GM18498 (cell line): ENCODE results near the gene SGCB.
"Not testable (repeated sequence)": the region's sequence is repeated elsewhere in the genome, so short reads cannot be mapped to it uniquely, and the experiment has no call there.

Source experiments
- ATAC-seq: cut with Tn5 transposase; IDR thresholded peaks from one replicate; pipeline ENCODE4 v1.9.1; 2021; ENCODE audit warnings: mild to moderate bottlenecking, moderate library complexity; ENCODE audit not compliant: unreplicated experiment

Gene SGCB, protein sequence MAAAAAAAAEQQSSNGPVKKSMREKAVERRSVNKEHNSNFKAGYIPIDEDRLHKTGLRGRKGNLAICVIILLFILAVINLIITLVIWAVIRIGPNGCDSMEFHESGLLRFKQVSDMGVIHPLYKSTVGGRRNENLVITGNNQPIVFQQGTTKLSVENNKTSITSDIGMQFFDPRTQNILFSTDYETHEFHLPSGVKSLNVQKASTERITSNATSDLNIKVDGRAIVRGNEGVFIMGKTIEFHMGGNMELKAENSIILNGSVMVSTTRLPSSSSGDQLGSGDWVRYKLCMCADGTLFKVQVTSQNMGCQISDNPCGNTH

DNA sequence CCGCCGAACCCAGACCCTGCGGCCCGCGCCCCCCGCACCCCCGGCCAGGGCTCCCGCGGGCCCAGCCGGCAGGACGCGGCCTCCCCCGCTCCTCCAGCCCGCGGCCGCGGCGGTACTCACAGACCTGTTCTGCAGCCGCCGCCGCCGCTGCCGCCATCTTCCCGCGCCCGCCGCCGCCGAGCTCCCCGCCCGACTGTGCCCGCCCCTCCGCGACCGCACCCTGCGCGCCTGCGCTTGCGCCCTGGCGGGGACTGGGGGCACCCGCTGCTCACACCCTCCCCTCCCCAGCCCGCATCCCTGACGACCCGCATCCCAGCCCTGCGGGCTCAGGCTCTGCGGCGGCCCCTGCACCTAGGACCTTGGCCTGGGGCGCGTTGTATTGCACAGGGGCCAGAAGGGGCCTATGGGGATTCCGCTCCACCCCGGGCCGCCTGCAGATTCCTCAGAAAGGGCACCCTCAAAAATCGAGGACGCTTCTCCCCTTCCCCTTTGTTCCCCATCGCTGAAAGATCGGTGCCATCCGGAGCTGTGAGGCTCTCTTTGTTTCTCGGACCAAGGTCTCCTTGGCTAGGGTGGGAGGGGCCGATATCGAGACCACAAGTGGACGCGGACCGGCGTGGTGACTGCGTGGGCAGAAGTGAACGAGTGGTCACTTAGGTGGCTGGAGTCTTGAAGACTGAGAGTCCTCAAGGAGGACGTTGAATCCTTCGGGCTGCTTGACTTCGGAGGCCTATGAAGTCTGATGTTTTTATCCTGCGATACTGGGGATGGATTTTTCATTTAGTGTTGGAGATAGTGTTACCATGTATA, at the start of gene SGCB:
SGCB (minus strand) TSS at position 197 of the 810 bp plus-strand sequence; CDS start at position 157, 40 bp downstream.
- peak; percentile 94 for ATAC-seq

DNA sequence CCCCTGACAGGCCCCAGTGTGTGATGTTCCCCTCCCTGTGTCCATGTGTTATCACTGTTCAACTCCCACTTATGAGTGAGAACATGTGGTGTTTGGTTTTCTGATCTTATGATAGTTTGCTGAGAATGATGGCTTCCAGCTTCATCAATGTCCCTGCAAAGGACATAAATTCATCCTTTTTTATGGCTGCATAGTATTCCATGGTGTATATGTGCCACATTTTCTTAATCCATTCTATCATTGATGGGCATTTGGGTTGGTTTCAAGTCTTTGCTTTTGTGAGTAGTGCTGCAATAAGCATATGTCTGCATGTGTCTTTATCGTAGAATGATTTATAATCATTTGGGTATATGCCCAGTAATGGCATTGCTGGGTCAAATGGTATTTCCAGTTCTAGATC, 48.3 kb upstream of the SGCB start:
- ATAC-seq: not testable (repeated sequence)

DNA sequence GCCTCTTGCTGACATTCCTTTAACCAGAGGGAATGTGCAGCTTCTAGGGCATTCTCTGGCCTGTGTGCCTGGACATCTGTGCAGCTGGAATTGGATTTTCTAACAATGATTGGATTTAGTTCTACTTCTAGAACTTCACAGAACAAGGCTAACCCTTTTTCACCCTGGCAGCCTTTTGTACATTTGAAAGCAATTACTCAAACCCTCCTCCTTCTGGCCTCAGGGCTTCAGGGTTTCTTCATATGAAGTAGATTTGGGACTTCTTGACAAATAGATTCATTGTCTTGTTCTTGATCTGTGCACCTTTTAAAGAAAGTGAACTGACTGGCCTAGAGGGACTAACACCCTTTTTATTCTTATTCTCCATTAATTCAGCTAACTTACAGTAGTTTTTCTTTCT, 43.1 kb upstream of the SGCB start:
- ATAC-seq: no peak

DNA sequence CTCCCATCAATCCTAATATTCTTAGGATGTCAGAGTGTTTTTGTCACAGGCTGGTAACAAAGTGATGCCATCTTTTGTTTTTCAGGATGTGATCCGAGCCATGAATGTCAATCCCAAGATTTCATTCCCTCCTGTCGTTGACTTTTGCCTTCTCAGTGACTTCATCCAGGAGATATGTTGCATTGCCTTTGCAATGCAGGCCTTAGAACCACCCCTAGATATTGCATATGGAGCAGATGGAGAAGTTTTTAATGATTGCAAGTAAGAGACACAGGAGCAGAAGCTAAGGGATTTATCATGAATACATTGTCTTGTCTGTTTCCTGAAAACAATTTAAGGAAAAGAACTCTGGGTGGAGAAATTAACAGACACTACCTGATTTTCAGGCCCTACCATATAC, 41.6 kb upstream of the SGCB start:
- ATAC-seq: no peak

DNA sequence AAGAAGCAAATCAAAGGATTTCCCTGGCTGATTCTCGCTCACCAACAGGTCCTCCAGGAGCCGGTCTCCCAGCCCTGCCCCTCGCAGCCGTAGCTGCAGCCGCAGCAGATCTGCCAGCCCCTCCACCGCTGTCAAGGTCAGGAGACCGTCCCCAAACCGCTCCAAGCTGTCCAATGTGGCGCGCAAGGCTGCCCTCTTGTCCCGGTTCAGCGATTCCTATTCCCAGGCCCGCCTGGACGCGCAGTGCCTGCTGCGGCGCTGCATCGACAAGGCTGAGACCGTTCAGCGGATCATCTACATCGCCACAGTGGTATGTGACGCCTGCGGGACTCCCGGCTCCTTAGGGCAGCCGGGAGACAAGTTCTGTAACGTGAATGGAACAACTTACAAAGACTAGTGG, 38.6 kb upstream of the SGCB start:
- ATAC-seq: no peak

DNA sequence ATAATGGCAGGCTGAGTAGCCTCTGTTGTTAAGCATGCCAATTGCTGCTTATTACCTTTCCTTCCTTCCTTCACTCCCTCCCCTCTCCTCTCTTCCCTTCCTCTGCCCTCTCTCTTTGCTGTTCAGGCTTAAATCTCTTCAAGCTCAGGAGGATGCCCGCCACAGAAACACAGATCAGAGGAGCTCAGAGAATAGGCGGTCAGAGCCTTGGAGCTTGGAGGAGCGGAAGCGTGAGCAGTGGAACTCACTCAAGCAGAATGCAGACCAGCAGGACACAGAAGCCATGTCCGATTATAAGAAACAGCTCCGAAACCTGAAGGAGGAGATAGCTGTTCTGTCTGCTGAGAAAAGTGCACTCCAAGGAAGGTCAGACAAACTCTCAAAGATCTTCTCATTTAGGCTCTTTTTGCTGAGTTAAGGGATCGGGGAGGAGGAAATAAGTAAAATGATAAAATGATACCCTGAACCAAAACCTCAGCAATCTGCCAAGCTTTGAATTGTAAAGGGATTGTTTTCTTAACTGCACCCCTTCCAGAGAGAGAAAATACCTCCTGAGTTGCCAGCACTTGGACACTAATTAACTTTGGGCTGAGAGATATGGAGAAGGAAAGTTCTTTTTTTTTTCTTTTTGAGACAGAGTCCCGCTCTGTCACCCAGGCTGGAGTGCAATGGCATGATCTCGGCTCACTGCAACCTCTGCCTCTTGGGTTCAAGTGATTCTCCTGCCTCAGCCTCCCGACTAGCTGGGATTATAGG, 33.9 kb upstream of the SGCB start:
- no peak for ATAC-seq

DNA sequence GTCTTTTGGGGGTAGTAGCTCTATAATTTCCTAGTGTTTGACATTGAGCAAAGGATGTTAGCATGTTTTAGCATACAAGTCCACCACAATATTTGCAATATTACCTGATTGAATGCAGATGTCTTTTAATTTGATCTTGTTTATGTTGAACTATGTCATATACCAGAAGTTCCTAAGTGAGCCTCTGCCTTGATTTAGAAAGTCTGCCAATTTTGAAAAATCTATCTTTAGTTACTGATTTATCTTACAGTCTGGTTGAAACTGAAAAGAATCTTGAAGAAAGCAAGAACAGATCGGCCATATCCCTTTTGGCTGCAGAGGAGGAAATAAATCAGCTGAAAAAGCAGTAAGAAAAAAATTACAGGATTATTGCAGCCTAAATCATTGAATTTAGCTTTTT, 31.5 kb upstream of the SGCB start:
- ATAC-seq: no peak

DNA sequence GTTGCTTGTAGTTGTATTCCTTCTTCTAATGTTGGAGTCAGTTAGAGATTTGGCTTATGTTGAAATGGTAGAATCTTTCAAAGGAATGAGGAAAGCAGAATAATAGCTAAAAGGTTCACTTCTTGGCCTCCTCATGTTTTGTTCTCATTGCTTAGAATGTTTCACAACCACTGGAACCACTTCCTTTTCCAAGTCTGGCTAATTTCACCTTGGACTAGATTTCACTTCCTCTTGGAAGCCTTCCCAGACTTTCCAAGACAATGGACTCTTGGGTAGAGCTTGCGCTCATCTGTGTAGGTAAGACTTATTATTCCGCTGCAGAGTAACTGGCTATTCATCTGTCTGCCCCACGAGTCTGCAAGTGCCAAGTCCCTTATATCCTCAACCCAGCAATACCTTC, 21.3 kb upstream of the SGCB start:
- no peak for ATAC-seq

DNA sequence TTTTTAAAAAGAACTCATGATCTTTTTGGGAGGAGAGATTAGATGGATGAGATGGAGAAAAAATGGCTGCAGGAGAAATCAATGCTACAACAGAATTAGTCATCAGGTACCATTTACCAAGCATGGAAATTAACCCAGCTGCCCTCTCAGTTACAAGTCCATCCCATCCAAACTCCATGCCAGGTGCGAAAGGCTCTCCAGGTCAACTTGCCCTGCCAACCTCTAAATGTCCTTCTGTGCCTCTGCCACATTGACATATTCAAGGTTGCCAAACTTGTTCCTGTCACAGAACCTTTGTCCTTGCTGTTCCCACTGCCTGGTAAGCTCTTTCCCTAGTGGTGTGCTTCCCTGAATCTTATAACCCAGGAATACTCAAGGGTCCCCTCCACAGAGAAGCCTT, 20.2 kb upstream of the SGCB start:
- no peak for ATAC-seq

DNA sequence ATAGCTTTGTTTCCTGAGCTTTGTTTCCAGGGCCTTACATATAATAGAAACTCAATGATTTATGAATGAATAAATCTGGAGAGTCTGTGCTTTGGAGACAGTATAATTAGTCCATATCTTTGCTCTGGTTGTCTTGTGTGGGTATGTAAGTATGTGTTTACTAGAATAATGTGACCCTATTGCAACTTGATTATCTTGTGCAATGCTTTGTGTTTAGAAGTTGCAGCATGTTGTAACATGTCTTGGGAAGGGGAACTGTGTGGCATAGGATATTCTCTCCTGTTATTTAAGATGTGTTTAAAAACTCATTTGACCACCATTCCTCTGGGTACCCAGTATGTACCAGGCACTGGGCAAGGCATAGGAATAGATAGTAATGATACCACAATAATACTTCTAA, 19.1 kb upstream of the SGCB start:
- no peak for ATAC-seq

DNA sequence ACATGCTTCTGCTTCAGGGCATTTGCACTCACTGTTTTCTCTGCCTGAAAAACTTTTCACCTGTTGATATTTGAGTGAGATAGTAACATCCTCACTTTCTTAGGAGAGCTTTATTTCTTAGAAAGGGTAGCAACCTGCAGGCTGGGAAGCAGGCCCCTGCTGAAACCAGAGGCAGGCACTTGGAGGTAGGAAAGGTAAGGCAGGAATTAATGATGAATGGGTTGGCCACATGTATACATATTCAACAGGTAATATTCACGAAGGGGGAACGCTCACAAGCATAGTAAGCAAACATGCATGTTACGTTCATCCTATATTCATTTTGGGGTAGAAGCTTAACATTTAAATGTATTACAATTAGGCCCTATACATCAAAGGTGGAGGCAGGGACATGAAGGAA, 16.2 kb upstream of the SGCB start:
- no peak for ATAC-seq

DNA sequence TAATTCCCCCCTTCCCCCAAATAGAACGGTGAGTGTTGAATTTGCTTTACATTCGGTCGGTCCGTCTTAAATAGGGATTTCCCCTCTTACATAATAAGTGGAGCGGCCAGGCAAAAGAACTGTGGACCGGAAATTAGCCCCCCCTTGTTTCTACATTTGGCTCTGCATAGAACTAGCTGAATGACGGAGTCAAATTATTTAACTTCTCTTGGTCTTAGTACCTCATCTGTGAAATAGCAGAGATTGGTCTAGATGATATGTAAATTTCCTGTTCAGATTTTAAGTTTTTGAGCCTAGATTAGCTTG, 14.3 kb upstream of the SGCB start:
- peak; percentile 58 for ATAC-seq

DNA sequence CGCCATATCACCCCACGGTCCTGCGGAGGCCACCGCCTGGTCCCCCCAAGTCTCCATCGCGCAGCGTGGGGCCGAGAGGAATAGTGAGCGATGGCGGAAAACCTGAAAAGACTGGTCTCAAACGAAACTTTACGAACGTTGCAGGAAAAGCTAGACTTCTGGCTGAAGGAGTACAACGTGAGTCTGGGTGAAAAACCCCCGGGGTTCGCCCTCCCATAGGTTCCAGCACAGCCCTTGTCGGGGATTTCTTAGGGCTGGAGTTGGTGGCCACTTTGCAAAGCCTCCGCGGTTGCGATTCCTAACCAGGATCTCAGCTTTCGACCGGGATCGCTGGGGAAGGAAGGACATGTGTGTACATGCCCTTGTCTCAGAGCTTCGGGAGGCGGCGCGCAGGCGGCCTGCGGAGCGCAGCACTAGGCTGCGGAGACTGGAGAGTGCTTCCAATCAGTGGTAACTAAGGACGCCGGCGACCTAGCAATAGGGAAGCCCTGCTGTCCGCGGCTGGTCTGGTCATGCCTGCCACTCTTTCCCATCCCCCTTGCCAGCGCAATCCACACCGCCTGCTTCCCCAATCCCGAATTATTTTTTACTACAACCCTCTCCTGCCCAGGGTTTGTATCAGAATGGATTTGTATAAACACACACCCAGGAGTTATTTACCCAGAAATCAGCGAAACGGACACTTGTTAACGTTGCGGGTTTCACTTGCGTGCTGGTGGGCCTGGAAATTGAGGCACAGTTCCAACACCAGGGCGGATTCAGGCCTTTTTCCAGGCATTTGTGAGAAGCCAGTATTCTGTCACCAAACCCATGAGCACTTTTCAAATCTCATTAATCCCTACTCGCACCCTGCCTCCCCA, 13.7 kb upstream of the SGCB start:
- peak; percentile 76 for ATAC-seq

DNA sequence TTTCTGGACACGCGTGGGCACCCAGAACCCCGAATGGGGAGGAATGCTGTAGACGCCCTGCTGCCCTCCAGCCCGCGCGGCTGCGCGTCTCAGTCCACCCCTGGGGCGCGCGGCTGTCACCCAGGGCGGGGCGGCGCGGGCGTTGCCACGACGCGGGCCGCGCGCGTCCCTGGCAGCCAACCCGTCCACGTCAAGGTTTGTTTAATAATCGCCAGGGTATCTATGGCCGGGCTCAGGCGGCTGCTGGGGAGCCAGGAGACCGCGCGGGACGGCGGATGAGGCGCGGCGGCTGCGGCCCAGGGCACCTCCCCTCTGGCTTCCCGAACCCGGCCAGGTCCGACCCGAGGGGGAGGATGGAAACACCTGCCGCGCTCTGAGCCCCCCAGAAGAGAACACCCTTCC, 13.1 kb upstream of the SGCB start, which contains the start of gene SPATA18:
SPATA18 (plus strand) TSS at position 92 of the 402 bp plus-strand sequence. CDS start 401 bp downstream, outside the sequence.
- ATAC-seq: peak; percentile 66

DNA sequence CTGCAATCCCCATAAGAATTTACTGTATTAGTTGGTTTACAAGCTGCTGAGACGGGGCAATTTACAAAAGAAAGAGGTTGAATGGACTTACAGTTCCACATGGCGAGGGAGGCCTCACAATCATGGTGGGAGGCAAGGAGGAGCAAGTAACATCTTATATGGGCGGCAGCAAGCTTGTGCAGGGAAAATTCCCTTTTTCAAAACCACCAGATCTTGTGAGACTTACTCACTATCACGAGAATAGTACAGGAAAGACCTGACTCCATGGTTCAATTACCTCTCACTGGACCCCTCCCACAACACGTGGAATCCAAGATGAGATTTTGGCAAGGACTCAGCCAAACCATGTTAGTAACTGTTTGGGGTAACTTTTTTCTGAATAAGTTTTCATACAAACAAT, 11.2 kb upstream of the SGCB start:
- ATAC-seq: no peak

DNA sequence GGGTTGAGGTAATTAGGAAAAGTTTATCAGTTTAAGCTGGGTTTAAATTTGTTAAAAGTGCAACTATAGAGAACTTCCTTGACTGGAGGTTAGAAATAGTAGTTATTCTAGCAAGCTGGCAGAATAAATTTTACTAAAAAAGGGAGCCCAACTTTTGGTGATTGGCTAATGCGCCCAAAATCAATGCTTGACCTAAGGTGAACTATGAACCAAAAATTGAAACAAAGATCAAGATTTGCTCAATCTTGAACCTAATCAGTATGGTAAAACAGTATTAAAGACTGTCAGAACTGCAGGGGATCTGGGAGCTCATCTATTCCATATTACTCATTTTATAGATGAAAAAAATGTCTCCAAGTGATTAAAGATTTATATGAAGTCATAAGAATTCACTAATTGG, 6.9 kb upstream of the SGCB start:
- ATAC-seq: no peak

DNA sequence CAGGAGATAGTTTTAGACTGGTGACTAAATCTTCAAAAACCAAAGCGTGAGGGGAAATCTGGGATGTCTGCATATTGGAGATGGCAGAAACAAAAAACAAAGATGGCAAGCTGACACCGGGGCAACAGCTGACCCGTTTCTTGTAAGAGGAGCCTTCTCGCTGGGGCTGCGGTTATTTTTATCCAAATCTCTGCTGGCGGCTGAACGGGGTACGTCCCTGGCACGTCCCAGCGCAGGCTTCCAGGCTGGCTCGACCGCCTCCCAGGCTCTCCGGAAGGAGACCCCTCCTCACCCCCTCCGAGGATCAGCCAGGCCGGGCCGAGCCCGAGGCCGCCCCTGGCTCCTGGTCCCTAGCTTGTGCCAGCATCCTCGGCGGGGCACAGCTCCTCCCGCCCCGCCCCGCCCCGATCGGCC, 403 bp downstream of the SGCB start:
- peak; percentile 72 for ATAC-seq

DNA sequence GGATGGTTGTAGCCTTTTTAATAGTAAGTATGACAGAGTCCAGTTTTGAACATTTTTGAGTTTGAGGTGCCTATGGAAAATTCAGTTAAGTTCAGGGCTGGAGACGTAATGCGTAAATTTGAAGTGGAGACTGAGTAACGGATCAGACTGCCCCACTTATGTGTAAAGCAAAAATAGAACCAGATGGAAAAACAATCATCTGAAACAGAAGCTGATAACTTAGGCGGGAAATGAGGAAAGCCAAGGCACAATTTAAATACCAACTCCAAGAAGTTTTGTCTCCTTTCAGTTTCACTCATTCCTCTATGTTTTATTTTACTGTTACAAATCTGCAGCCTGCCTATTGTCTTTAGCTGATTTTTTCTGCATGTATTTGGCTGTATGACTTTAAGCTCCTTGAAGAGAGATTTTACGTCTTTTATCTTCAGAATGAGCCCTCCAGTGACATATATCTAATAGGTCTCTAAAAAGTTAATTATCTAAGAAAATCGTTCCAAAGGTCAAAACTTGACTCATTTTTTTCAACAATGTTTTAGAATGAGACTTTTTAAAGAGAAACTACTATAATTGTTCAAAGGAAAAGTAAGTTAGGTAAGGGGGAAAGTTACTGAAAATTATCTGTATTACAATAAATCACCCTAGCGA, 1.1 kb downstream of the SGCB start:
- ATAC-seq: no peak

DNA sequence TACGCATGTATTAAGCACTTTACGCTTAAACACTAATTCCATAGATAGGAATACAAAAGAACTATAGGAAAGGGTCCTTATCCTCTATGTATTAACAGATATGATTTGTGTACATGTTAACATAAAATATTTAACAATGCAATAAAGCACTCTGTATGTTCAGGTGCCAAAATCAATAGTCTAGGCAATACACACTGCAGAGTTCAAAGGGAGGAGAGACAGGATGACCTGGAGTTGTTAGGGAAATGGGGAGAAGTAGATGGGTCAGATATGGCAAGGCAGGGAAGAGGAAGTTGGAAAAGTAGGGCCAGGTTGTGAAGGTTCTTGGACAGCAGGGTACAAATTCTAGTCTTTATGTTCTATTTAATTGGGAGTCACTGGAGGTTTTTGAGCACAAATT, 2.9 kb downstream of the SGCB start:
- no peak for ATAC-seq

DNA sequence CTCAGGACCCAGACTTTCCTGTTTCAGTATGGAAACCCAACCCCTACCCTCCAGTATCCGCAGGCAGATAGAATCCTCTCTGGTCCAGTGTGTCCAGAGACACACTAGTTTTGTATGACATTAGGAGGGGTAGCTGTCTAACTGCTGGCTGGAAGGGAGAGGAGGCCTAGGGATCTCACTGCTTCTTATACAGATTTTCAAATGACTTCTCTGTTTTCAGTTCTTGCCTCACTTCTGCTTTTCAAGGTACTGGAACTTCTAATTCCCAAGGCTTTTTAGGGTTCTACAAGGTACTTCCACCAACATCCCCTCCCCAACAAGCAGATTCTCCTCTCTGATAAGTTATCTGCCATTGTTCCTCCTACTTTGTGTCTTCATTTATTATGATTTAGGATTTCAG, 6.1 kb downstream of the SGCB start:
- ATAC-seq: no peak
